ENCODE results near the gene MRPS9.

The MRPS9 gene

DNA sequence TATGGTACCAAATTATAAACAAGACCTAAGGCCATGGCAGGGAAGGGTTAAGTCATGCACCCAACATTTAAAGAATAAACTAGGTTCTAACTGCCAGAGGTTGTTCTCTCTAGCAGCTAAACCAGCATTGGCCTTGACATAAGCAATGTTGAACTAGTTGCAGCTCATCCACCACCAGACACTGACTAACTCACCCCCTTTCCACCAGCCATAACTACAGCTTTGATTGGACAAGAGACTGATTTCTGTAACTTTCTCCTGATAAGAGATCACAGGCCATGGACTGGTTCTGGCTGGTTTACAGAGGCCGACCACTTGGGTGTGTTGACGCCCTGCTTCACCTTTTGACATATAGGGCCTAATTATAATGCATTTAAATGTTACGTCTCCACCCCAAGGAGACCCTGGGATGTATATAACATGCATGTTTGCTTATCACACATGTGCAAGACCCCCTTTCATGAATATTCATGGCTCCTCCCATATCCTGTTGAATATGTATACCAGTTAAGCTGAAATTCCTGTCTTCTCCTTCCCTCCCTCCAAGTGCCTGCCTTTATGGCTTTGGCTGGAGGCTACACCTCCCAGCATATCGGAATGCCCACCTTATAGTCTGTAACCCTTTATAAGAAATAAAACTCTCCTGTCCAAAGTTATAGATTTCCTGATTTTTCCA, 75.9 kb downstream of the MRPS9 start:
- no peak for DNase-seq

DNA sequence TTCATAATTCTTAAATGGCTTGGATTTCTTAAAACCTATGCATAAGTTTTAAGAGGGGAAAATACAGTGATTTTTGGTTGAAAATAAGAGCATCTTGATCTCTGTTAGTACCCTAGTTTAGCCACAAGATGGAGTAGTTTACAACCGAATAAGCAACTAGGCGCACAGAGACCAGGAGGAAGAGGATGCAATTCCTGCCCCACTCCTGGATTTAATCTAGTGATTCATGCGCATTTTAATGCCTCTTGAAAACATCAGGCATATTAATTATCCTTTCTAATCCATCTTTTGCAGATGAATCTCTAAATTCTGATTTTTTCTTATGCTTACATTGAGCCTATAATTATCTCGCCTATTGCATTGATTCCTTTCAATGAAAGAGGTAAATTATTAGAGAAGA, 76.7 kb downstream of the MRPS9 start:
- TF ChIP-seq, protein P1, sequence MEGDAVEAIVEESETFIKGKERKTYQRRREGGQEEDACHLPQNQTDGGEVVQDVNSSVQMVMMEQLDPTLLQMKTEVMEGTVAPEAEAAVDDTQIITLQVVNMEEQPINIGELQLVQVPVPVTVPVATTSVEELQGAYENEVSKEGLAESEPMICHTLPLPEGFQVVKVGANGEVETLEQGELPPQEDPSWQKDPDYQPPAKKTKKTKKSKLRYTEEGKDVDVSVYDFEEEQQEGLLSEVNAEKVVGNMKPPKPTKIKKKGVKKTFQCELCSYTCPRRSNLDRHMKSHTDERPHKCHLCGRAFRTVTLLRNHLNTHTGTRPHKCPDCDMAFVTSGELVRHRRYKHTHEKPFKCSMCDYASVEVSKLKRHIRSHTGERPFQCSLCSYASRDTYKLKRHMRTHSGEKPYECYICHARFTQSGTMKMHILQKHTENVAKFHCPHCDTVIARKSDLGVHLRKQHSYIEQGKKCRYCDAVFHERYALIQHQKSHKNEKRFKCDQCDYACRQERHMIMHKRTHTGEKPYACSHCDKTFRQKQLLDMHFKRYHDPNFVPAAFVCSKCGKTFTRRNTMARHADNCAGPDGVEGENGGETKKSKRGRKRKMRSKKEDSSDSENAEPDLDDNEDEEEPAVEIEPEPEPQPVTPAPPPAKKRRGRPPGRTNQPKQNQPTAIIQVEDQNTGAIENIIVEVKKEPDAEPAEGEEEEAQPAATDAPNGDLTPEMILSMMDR (IDR thresholded peaks at IDR 0.05): peak; percentile 77
- DNase-seq: no peak
- peaks cover 27% of the 10 kb centered on the region for H3K4me1 Mint-ChIP-seq
- H3K27ac Mint-ChIP-seq: no peak overlapping the region
- no peaks in the 10 kb centered on the region for H3K9me3 Mint-ChIP-seq
- H3K36me3 Mint-ChIP-seq (ENCODE audit: low read depth): no peaks in the 10 kb centered on the region
- H3K27me3 Mint-ChIP-seq (ENCODE audit: low read depth, poor library complexity): peaks cover 9% of the 10 kb centered on the region
- H3K4me3 Mint-ChIP-seq: no peak overlapping the region

More for the DNA sequence above, 75.9 kb downstream of the MRPS9 start:
- Mint-ChIP-seq H3K27me3 (ENCODE audit: low read depth, poor library complexity) (peaks cover 4% of the 10 kb centered on the region), H3K4me3 (no peak overlapping the region), H3K36me3 (ENCODE audit: low read depth) (no peaks in the 10 kb centered on the region), H3K4me1 (peaks cover 27% of the 10 kb centered on the region), H3K9me3 (no peaks in the 10 kb centered on the region), H3K27ac (no peak overlapping the region)
- TF ChIP-seq, protein P1 (IDR thresholded peaks at IDR 0.05): no peak

DNA sequence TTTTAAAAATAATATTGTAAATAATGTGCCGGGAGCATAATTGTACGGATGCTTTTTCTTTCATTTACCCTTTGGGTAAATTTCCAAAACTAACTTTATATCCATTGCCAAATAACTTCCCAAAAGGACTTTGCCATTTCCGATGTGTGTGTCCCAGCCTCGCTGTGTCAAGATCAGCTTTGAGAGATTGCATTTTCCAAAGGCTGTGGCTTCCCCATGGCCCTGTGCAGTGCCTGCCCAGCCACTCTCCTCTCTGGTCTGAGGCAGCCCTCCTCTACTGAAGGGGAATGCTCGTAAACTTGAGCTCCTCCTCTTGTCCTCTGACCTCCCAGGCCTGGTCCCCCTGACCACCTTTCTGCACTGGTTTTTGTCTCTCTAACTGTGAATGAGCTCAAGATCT, 78.5 kb downstream of the MRPS9 start:
- peaks cover 14% of the 10 kb centered on the region for H3K27me3 Mint-ChIP-seq (ENCODE audit: low read depth, poor library complexity)
- H3K4me1 Mint-ChIP-seq: peaks cover 25% of the 10 kb centered on the region
- TF ChIP-seq, protein P1 (IDR thresholded peaks at IDR 0.05): no peak
- H3K9me3 Mint-ChIP-seq: no peaks in the 10 kb centered on the region
- H3K4me3 Mint-ChIP-seq: no peak overlapping the region
- H3K27ac Mint-ChIP-seq: no peak overlapping the region
- DNase-seq: no peak
- H3K36me3 Mint-ChIP-seq (ENCODE audit: low read depth): no peaks in the 10 kb centered on the region

DNA sequence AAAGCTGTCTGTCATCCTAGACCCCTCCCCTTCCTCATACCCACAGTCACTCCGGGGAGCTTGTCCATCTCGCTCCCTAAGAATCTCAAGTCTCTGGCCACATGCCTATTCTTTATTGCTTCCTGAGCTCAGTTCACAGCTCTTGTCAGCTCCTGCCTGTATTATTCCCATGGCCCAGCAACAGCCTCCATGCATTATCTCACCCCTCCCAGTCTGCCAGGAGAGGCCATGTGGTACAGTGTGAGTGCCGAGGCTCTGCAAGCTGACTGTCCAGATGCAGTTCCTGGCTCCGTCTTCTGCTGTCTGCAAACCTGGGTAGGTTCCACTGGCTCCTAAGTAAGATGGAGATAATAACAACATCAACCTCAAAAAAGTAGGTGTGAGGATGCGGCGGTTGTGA, 79.7 kb downstream of the MRPS9 start:
- Mint-ChIP-seq H3K9me3 (no peaks in the 10 kb centered on the region), H3K27ac (no peak overlapping the region), H3K27me3 (ENCODE audit: low read depth, poor library complexity) (peaks cover 10% of the 10 kb centered on the region), H3K4me3 (no peak overlapping the region), H3K36me3 (ENCODE audit: low read depth) (no peaks in the 10 kb centered on the region), H3K4me1 (peaks cover 16% of the 10 kb centered on the region)
- no peak for DNase-seq
- TF ChIP-seq, protein P1 (IDR thresholded peaks at IDR 0.05): no peak

DNA sequence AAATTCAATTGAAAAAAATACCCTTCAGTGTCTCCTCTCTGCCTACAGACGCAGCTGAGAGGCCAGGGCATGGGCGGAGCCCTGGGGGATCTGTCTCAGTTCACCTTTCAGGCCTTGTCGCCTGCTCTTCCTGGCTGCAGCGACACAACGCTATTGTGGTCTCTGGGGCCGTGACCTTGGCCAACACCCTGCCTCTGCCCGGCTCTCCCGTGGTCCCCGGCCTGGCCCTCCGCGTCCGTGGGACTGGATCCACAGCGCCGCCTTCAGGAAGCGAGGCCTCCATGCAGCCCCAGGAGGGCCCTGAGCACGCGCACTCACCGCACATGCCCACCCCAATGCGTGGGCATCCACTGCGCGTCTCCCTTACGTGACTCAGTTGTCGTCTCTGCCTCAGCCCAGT, 81.1 kb downstream of the MRPS9 start:
- Mint-ChIP-seq H3K36me3 (ENCODE audit: low read depth) (no peaks in the 10 kb centered on the region), H3K4me3 (no peak overlapping the region), H3K27ac (no peak overlapping the region), H3K9me3 (no peaks in the 10 kb centered on the region), H3K27me3 (ENCODE audit: low read depth, poor library complexity) (peaks cover 10% of the 10 kb centered on the region), H3K4me1 (peaks cover 15% of the 10 kb centered on the region)
- TF ChIP-seq, protein P1 (IDR thresholded peaks at IDR 0.05): peak; percentile 51
- DNase-seq: peak; percentile 58

DNA sequence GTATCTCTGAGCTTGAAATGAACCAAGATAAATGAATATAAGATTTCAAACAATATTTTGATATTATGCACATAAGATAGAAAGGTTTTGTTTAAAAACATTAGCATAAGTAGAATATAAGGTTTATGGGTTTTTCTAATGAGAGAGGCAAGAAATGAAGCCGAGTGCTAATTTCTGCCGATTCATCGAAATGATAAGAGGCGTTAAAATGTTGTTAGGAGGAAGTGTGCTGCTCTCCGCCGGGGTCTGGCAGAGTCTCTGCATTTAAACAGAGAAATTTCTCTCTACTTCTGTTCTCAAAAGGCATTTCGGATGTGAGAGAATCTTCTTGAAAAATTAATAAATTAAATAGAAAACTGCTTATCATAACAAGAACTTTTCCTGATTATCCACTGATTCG, 83.6 kb downstream of the MRPS9 start:
- no peaks in the 10 kb centered on the region for H3K36me3 Mint-ChIP-seq (ENCODE audit: low read depth)
- TF ChIP-seq, protein P1 (IDR thresholded peaks at IDR 0.05): no peak
- no peak overlapping the region for H3K27ac Mint-ChIP-seq
- no peak for DNase-seq
- H3K4me1 Mint-ChIP-seq: peaks cover 13% of the 10 kb centered on the region
- peaks cover 10% of the 10 kb centered on the region for H3K27me3 Mint-ChIP-seq (ENCODE audit: low read depth, poor library complexity)
- no peaks in the 10 kb centered on the region for H3K9me3 Mint-ChIP-seq
- H3K4me3 Mint-ChIP-seq: no peak overlapping the region

All from nephron progenitor cell (in vitro differentiated cells).